SU-DHL-6 (cell line): ENCODE data around the gene SH3RF1.

Source experiments
- H2AFZ ChIP-seq: fragments of 200-600 bp; sonication (generic); 2 replicates; pipeline ENCODE4 v1.6.1; 2014; ENCODE audit warnings: low read depth, mild to moderate bottlenecking, moderate library complexity, mixed read lengths, antibody characterized with exemption, low read length; ENCODE audit not compliant: severe bottlenecking
- H3F3A ChIP-seq: fragments of 200-600 bp; shearing (Covaris generic); 2 replicates; pipeline ENCODE4 v1.6.0; 2016; ENCODE audit warnings: antibody characterized with exemption, mild to moderate bottlenecking; ENCODE audit not compliant: insufficient read depth
- H3K27ac ChIP-seq: fragments of 200-600 bp; sonication (generic); 2 replicates; pipeline ENCODE4 v1.5.1; 2016; ENCODE audit warnings: low read depth, mild to moderate bottlenecking, low read length, moderate library complexity, mixed read lengths
- H3K27me3 ChIP-seq: fragments of 200-600 bp; sonication (generic), shearing (Covaris generic); 2 replicates; pipeline ENCODE4 v1.6.0; 2014; ENCODE audit warnings: mild to moderate bottlenecking, low read length
- H3K36me3 ChIP-seq: fragments of 200-600 bp; sonication (generic); 2 replicates; pipeline ENCODE4 v1.6.1; 2014; ENCODE audit warnings: mild to moderate bottlenecking, low read length, mixed read lengths
- H3K4me2 ChIP-seq: fragments of 300-600, 200-600 bp; shearing (Covaris generic), sonication (generic); 2 replicates; pipeline ENCODE4 v1.6.0; 2014; ENCODE audit warnings: low read length, low read depth, mild to moderate bottlenecking; ENCODE audit not compliant: poor library complexity, severe bottlenecking
- H3K4me3 ChIP-seq: fragments of 200-600 bp; sonication (generic); 2 replicates; pipeline ENCODE4 v1.5.1; 2014; ENCODE audit warnings: antibody characterized with exemption, low read length, mild to moderate bottlenecking, mixed read lengths; ENCODE audit not compliant: insufficient read depth, poor library complexity, severe bottlenecking
- H3K79me2 ChIP-seq: fragments of 200-600 bp; sonication (generic); 2 replicates; pipeline ENCODE4 v1.6.1; 2014; ENCODE audit warnings: mild to moderate bottlenecking, low read length, moderate library complexity; ENCODE audit not compliant: insufficient read depth
- H3K9ac ChIP-seq: fragments of 200-600 bp; sonication (generic); 2 replicates; pipeline ENCODE4 v1.7.0; 2014; ENCODE audit warnings: mild to moderate bottlenecking, low read length
- H3K9me2 ChIP-seq: fragments of 200-600 bp; sonication (generic); replicated peaks from 2 replicates; pipeline ENCODE4 v1.6.1; 2014; ENCODE audit warnings: low read length; ENCODE audit not compliant: insufficient read depth
- H3K9me3 ChIP-seq: fragments of 200-600 bp; sonication (generic); 2 replicates; pipeline ENCODE4 v1.6.1; 2014; ENCODE audit warnings: low read length, mixed read lengths; ENCODE audit not compliant: insufficient read depth
- H4K20me1 ChIP-seq: fragments of 200-600 bp; sonication (generic); 2 replicates; pipeline ENCODE4 v1.6.1; 2014; ENCODE audit warnings: low read depth, mild to moderate bottlenecking, antibody characterized with exemption, low read length, moderate library complexity, mixed read lengths
- CTCF ChIP-seq: fragments of 200-600 bp; sonication (generic); IDR thresholded peaks from one replicate; pipeline ENCODE4 v1.5.1; 2017; ENCODE audit warnings: antibody characterized with exemption, mild to moderate bottlenecking, low read length, moderate library complexity; ENCODE audit not compliant: insufficient read depth, poor library complexity, severe bottlenecking
- EZH2phosphoT487 ChIP-seq: fragments of 200-600 bp; sonication (generic), shearing (Covaris generic); conservative IDR thresholded peaks from 2 replicates; pipeline ENCODE4 v1.6.1; 2018; ENCODE audit warnings: mild to moderate bottlenecking, antibody characterized with exemption, low read length, moderate library complexity, mixed read lengths

The SH3RF1 gene

GRCh38 chr4:169239221-169239905 lies 31.4 kb downstream of the SH3RF1 start:
- Histone ChIP-seq H3F3A (no peaks in the 10 kb centered on the region), H3K79me2 (no peaks in the 10 kb centered on the region), H3K9ac (no peak overlapping the region), H3K4me3 (no peak overlapping the region), H3K4me2 (no peak overlapping the region), H3K36me3 (no peaks in the 10 kb centered on the region), H3K9me2 (no peaks in the 10 kb centered on the region), H3K9me3 (no peaks in the 10 kb centered on the region), H3K27me3 (no peaks in the 10 kb centered on the region), H2AFZ (no peak overlapping the region), H4K20me1 (no peaks in the 10 kb centered on the region), H3K27ac (no peak overlapping the region)
- TF ChIP-seq EZH2phosphoT487 (no peak), CTCF (no peak)

DNA sequence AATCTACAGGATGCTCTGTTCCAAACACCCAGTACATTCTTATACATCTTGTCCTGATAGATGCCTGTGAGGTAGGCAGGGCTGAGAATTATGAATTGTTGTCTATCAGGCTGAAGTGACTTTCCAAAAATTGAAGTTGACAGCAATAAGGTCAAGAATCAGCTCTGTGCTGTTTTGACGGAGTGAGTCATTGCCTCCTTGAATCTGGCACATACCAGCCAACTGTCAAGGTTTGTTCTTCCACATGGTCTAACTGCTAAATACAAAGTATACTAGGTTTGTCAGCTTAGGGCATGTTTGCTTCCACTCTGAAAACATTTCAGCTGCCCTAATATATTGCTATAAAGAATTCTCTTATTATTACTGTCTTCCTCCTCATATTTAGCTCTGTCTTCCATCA lies 32.3 kb downstream of the SH3RF1 start:
- Histone ChIP-seq H3K79me2 (no peaks in the 10 kb centered on the region), H3K4me2 (no peak overlapping the region), H3K9ac (no peak overlapping the region), H3K36me3 (no peaks in the 10 kb centered on the region), H3K27ac (no peak overlapping the region), H3K4me3 (no peak overlapping the region), H4K20me1 (no peaks in the 10 kb centered on the region), H3K27me3 (no peaks in the 10 kb centered on the region), H3K9me2 (no peaks in the 10 kb centered on the region), H2AFZ (no peak overlapping the region), H3F3A (no peaks in the 10 kb centered on the region), H3K9me3 (no peaks in the 10 kb centered on the region)
- no peak for TF ChIP-seq CTCF
- no peak for TF ChIP-seq EZH2phosphoT487

- TF ChIP-seq EZH2phosphoT487 (no peak), CTCF (no peak)
- no peak overlapping the region for H3K4me3 ChIP-seq
- H3K9ac ChIP-seq: no peak overlapping the region
- H3K79me2 ChIP-seq: no peaks in the 10 kb centered on the region
- H3K9me2 ChIP-seq: no peaks in the 10 kb centered on the region
- H3K27me3 ChIP-seq: no peaks in the 10 kb centered on the region
- H3K9me3 ChIP-seq: no peaks in the 10 kb centered on the region
- no peaks in the 10 kb centered on the region for H3K36me3 ChIP-seq
- no peaks in the 10 kb centered on the region for H3F3A ChIP-seq
- no peaks in the 10 kb centered on the region for H4K20me1 ChIP-seq
- no peak overlapping the region for H3K4me2 ChIP-seq
- no peak overlapping the region for H2AFZ ChIP-seq
- H3K27ac ChIP-seq: no peak overlapping the region
Measured at GRCh38 chr4:169236873-169237626, 33.7 kb downstream of the SH3RF1 start.
